Sigmoid colon (tissue), 3 donors: ENCODE results near the gene SUMF1.

Experiments
- POLR2A ChIP-seq, 2 donors: fragments of 450-650 bp; IDR thresholded peaks; one replicate each; pipeline ENCODE4 v1.6.1; 2016; ENCODE audit warnings: antibody characterized with exemption in 2 of 2, mild to moderate bottlenecking in 2 of 2, moderate library complexity in 2 of 2
- TF ChIP-seq, protein P1 (sequence below), 4 experiments: fragments of 450-650 bp in 3 of 4; fragments of 200-600 bp in 1 of 4; IDR thresholded peaks; one replicate each; pipeline ENCODE4 v1.5.1; 2016 to 2019; ENCODE audit warnings: antibody characterized with exemption in 4 of 4, mild to moderate bottlenecking in 3 of 4, moderate library complexity in 2 of 4

GRCh38 chr3:4334548-4334947 lies 132.5 kb downstream of the SUMF1 start:
- TF ChIP-seq, protein P1, sequence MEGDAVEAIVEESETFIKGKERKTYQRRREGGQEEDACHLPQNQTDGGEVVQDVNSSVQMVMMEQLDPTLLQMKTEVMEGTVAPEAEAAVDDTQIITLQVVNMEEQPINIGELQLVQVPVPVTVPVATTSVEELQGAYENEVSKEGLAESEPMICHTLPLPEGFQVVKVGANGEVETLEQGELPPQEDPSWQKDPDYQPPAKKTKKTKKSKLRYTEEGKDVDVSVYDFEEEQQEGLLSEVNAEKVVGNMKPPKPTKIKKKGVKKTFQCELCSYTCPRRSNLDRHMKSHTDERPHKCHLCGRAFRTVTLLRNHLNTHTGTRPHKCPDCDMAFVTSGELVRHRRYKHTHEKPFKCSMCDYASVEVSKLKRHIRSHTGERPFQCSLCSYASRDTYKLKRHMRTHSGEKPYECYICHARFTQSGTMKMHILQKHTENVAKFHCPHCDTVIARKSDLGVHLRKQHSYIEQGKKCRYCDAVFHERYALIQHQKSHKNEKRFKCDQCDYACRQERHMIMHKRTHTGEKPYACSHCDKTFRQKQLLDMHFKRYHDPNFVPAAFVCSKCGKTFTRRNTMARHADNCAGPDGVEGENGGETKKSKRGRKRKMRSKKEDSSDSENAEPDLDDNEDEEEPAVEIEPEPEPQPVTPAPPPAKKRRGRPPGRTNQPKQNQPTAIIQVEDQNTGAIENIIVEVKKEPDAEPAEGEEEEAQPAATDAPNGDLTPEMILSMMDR (IDR thresholded peaks at IDR 0.05), result no peak
- no peak for TF ChIP-seq POLR2A (IDR thresholded peaks at IDR 0.05)
